AG04450 (cell line): ENCODE data around the gene DYRK3. TPM values are rescaled to one million over a fixed set of nuclear protein-coding genes. Genes with fewer than 3 reads are reported as not detected.

ENCODE experiments used
- CTCF ChIA-PET: fragments of 300-600, 350-600 bp; formaldehyde crosslinking; extraction: SDS; loops from one replicate; lab custom pipeline; 2022; ENCODE audit warnings: antibody characterized with exemption, inconsistent platforms; lab: Charles Lee
- POLR2A ChIA-PET: fragments of 350-600 bp; formaldehyde crosslinking; extraction: SDS; loops from one replicate; lab custom pipeline; 2021; ENCODE audit warnings: antibody characterized with exemption, inconsistent platforms; lab: Yijun Ruan, JAX
- DNase-seq: peaks from one replicate; pipeline ENCODE4 v3.0.0-alpha.2; 2011; ENCODE audit warnings: low read depth, low spot score
- H3K27ac ChIP-seq: one replicate; pipeline ENCODE4 v1.5.1; 2012; ENCODE audit warnings: low read depth, low read length, control low read depth
- H3K27me3 ChIP-seq: one replicate; pipeline ENCODE4 v1.6.0; 2012; ENCODE audit warnings: low read length; ENCODE audit not compliant: control insufficient read depth, insufficient read depth
- H3K4me3 ChIP-seq: 2 replicates; pipeline ENCODE4 v1.5.1; 2011; ENCODE audit warnings: mild to moderate bottlenecking, low read depth, low read length, control low read depth
- H3K9me3 ChIP-seq: 2 replicates; pipeline ENCODE4 v1.5.1; 2012; ENCODE audit warnings: low read length; ENCODE audit not compliant: control insufficient read depth, insufficient read depth
- polyA plus RNA-seq: library from polyadenylated mRNA; depleted of rRNA; stranded (reverse); fragments of >200 nt; gene quantifications from 2 replicates; pipeline ENCODE4 v1.2.3, GENCODE V29; 2011
- TF ChIP-seq, protein P1 (sequence below): IDR thresholded peaks from 2 replicates; pipeline ENCODE4 v1.5.1; 2011; ENCODE audit warnings: low read depth, low read length, control low read depth, inconsistent platforms

The DYRK3 gene
- polyA plus RNA-seq, 1 experiment, result 13.4 TPM

DNA sequence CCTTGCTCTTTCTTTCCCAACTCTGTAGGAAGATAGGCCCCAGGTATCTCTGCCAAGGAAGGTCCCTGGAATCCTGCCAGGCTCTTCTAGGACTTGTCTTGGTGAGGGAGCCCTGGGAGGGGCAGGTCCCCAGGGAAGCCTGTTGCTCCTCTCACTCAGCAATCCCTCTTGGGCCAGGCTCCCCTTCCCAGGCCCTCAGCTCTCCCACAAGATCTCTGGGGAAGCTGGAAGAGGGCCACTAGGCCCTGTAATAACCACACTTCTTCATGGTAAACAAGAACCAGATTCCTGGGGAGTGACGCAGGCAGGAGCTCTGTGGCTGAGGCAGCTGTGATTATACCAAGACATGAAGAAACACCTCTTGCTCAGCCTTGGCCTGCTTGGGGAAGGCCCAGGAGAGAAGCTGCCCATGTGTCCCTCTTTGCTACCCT is 39.4 kb downstream of the DYRK3 start:
- POLR2A ChIA-PET, result interaction anchor here (0.6 to 1.6 kb wide), 12 partner anchors 9 to 205 kb away, joined by 3 to 5 read pairs (median 4); partner anchors contain the start of genes DYRK3, EIF2D, IKBKE and MAPKAPK2
- peak; percentile 98 for DNase-seq

DNA sequence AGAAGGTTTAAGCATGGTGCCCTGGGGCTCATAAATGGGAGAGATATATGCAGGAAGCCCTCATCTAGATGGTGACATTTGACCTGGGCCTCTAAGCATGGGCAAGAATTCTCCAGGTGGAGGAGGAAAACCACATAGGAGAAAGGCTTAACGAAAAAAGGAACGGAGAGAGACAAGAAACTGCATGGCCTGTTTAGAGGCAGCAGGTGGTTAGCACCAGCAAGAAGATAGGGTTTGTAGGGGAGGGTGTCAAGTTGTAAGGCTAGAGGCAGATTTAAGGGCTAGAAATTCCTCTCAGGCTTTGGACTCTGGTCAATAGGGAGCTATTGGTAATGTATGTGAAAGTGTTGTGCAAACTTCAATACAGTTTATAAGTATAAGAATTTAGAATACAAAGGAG is 41.2 kb downstream of the DYRK3 start:
- no peak for DNase-seq
- Histone ChIP-seq H3K27ac (peak overlapping the region; percentile 11), H3K9me3 (no peaks in the 10 kb centered on the region), H3K27me3 (no peaks in the 10 kb centered on the region), H3K4me3 (no peak overlapping the region)
- CTCF ChIA-PET, result interaction anchor here (1.0 to 5.8 kb wide), 2 partner anchors 12 to 161 kb away, joined by 3 to 104 read pairs; no protein-coding TSS in a partner anchor
- POLR2A ChIA-PET, result no interaction called here
- TF ChIP-seq, protein P1, sequence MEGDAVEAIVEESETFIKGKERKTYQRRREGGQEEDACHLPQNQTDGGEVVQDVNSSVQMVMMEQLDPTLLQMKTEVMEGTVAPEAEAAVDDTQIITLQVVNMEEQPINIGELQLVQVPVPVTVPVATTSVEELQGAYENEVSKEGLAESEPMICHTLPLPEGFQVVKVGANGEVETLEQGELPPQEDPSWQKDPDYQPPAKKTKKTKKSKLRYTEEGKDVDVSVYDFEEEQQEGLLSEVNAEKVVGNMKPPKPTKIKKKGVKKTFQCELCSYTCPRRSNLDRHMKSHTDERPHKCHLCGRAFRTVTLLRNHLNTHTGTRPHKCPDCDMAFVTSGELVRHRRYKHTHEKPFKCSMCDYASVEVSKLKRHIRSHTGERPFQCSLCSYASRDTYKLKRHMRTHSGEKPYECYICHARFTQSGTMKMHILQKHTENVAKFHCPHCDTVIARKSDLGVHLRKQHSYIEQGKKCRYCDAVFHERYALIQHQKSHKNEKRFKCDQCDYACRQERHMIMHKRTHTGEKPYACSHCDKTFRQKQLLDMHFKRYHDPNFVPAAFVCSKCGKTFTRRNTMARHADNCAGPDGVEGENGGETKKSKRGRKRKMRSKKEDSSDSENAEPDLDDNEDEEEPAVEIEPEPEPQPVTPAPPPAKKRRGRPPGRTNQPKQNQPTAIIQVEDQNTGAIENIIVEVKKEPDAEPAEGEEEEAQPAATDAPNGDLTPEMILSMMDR, result no peak

More for the DNA sequence above, 39.4 kb downstream of the DYRK3 start:
- Histone ChIP-seq H3K9me3 (no peaks in the 10 kb centered on the region), H3K27me3 (peaks cover 3% of the 10 kb centered on the region), H3K27ac (peak overlapping the region; percentile 96), H3K4me3 (no peak overlapping the region)
- TF ChIP-seq, protein P1, result no peak
- CTCF ChIA-PET, result interaction anchor here (1.2 to 5.8 kb wide), 5 partner anchors 11 to 238 kb away, joined by 4 to 104 read pairs (median 6); no protein-coding TSS in a partner anchor

DNA sequence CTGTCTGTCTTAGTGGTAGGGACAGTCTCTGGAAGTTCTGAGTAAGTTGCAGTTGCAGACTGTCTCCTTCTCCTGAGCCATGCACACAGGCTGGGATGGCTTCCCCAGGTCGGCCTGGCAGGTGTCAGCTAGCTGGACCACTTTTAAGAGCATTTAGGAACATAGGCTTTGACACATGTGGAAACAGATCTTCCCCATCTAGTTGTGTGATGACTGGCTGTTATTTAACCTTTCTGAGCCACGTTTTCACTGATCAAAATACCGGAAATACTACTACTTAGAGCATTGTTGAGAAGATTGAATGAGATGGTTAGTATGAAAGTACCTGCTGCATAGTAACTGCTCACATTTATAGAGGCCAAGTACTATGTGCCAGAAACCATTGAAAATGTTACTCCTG is 43.2 kb downstream of the DYRK3 start:
- H3K27ac ChIP-seq, result no peak overlapping the region
- DNase-seq, result no peak
- ChIA-PET CTCF (interaction anchor here (2.3 kb wide), 1 partner anchor 14 kb away, joined by 12 read pairs; no protein-coding TSS in a partner anchor), POLR2A (no interaction called here)
- H3K4me3 ChIP-seq, result no peak overlapping the region
- no peaks in the 10 kb centered on the region for H3K27me3 ChIP-seq
- TF ChIP-seq, protein P1, result no peak
- H3K9me3 ChIP-seq, result no peaks in the 10 kb centered on the region

DNA sequence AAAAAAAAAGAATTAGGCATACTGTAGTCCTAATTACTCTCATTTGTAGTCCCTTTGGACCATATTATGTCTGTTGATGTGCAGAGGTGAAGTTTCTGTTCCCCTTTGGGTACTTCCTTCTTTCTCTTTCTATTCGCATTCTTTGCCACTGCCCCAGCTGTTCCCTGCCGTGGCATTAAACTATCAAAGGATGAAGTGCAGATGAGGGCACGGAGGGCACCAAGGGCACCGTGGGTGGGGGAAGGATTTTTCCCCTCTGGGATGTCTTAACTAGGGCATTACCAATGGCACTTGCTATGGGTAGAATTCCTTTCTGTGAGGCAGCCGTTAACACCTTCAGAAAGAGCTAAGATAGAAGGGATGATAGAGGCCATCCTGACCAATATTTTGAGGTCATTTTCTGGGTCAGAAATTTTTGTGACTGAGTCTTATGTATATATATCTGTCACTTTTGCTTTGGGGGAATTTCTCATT is 44.4 kb downstream of the DYRK3 start:
- H3K4me3 ChIP-seq, result no peak overlapping the region
- no peak for DNase-seq
- CTCF ChIA-PET, result interaction anchor here (1.4 to 2.3 kb wide), 2 partner anchors 15 to 190 kb away, joined by 4 to 12 read pairs; no protein-coding TSS in a partner anchor
- TF ChIP-seq, protein P1, result no peak
- no peaks in the 10 kb centered on the region for H3K27me3 ChIP-seq
- H3K9me3 ChIP-seq, result no peaks in the 10 kb centered on the region
- POLR2A ChIA-PET, result no interaction called here
- no peak overlapping the region for H3K27ac ChIP-seq

DNA sequence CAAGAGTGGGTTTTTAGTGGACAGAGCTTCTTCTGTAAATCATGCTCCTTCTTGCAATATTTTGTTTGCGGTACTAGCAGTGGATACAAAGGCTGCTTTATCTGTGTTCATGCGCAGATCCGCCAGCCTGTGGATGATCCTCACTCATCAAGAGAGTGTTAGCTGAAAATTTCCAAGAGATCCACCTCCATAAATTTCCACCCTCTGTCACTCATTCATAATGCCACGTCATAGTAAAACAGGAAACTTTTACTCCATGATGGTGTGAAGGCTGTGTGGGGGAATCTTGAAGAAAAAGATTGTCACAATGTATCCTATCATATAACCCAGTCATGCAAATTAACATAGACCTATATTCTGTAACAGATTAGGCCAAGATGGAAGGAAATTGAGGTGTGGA is 44.9 kb downstream of the DYRK3 start:
- H3K27ac ChIP-seq, result no peak overlapping the region
- DNase-seq, result no peak
- TF ChIP-seq, protein P1, result no peak
- H3K9me3 ChIP-seq, result no peaks in the 10 kb centered on the region
- POLR2A ChIA-PET, result no interaction called here
- H3K27me3 ChIP-seq, result no peaks in the 10 kb centered on the region
- CTCF ChIA-PET, result interaction anchor here (1.4 to 2.3 kb wide), 2 partner anchors 16 to 190 kb away, joined by 4 to 12 read pairs; no protein-coding TSS in a partner anchor
- H3K4me3 ChIP-seq, result no peak overlapping the region
